OCI-LY1 (cell line): Measurements from ENCODE around the gene NPLOC4.
"Not testable (repeated sequence)": the region's sequence is repeated elsewhere in the genome, so short reads cannot be mapped to it uniquely, and the experiment has no call there.

Experiments used
- H2AFZ ChIP-seq: fragments of 200-600 bp; sonication (generic), shearing (Covaris generic); 2 replicates; pipeline ENCODE4 v1.6.0; 2014; ENCODE audit warnings: antibody characterized with exemption, mild to moderate bottlenecking, low read length
- H3F3A ChIP-seq: fragments of 200-600 bp; sonication (generic), shearing (Covaris generic); 2 replicates; pipeline ENCODE4 v1.6.0; 2014; ENCODE audit warnings: mild to moderate bottlenecking, antibody characterized with exemption, low read length, moderate library complexity; ENCODE audit not compliant: insufficient read depth
- H3K27ac ChIP-seq: fragments of 200-600 bp; sonication (generic); 2 replicates; pipeline ENCODE4 v1.5.1; 2014; ENCODE audit warnings: low read length, mixed run types, mild to moderate bottlenecking, low read depth; ENCODE audit not compliant: poor library complexity, severe bottlenecking
- H3K27me3 ChIP-seq: fragments of 200-600 bp; sonication (generic); 2 replicates; pipeline ENCODE4 v1.6.0; 2014; ENCODE audit warnings: antibody characterized with exemption, mild to moderate bottlenecking, low read length, moderate library complexity; ENCODE audit not compliant: insufficient read depth
- H3K36me3 ChIP-seq: fragments of 200-600 bp; sonication (generic); 2 replicates; pipeline ENCODE4 v1.6.1; 2014; ENCODE audit warnings: mild to moderate bottlenecking, antibody characterized with exemption, low read length, moderate library complexity, mixed read lengths; ENCODE audit not compliant: insufficient read depth
- H3K4me1 ChIP-seq: fragments of 200-600 bp; sonication (generic); 2 replicates; pipeline ENCODE4 v1.5.1; 2014; ENCODE audit warnings: mild to moderate bottlenecking, low read length, moderate library complexity; ENCODE audit not compliant: insufficient read depth, severe bottlenecking
- H3K4me2 ChIP-seq: fragments of 200-600 bp; sonication (generic), shearing (Covaris generic); 2 replicates; pipeline ENCODE4 v1.6.1; 2014; ENCODE audit warnings: low read length
- H3K4me3 ChIP-seq: fragments of 200-600 bp; sonication (generic); 2 replicates; pipeline ENCODE4 v1.5.1; 2014; ENCODE audit warnings: low read length, low read depth, mild to moderate bottlenecking, mixed read lengths; ENCODE audit not compliant: poor library complexity, severe bottlenecking
- H3K79me2 ChIP-seq: fragments of 200-600 bp; shearing (Covaris generic); 2 replicates; pipeline ENCODE4 v1.6.1; 2016; ENCODE audit warnings: mixed run types, low read length, mixed read lengths; ENCODE audit not compliant: insufficient read depth
- H3K9ac ChIP-seq: fragments of 200-600 bp; sonication (generic), shearing (Covaris generic); 2 replicates; pipeline ENCODE4 v1.6.1; 2014; ENCODE audit warnings: mild to moderate bottlenecking, low read length, mixed read lengths
- H3K9me2 ChIP-seq: fragments of 200-600 bp; sonication (generic), shearing (Covaris generic); 2 replicates; pipeline ENCODE4 v1.6.1; 2014; ENCODE audit warnings: low read depth, mild to moderate bottlenecking, low read length, mixed read lengths
- H3K9me3 ChIP-seq: fragments of 200-600 bp; shearing (Covaris generic); 2 replicates; pipeline ENCODE4 v1.6.1; 2014; ENCODE audit warnings: low read length, mixed read lengths
- H4K20me1 ChIP-seq: fragments of 200-600 bp; sonication (generic), shearing (Covaris generic); 2 replicates; pipeline ENCODE4 v1.6.0; 2016; ENCODE audit warnings: mild to moderate bottlenecking, low read length; ENCODE audit not compliant: insufficient read depth
- CTCF ChIP-seq: fragments of 200-600 bp; sonication (generic), shearing (Covaris generic); IDR thresholded peaks from 2 replicates; pipeline ENCODE4 v1.5.1; 2017; ENCODE audit warnings: mild to moderate bottlenecking, antibody characterized with exemption, low read length, moderate library complexity, mixed read lengths
- EZH2 ChIP-seq: fragments of 200-600 bp; sonication (generic), shearing (Covaris generic); IDR thresholded peaks from 2 replicates; pipeline ENCODE4 v1.8.0; 2017; ENCODE audit warnings: borderline replicate concordance, mixed run types, mild to moderate bottlenecking, antibody characterized with exemption, low read length, moderate library complexity, mixed read lengths

NPLOC4 gene

GRCh38 chr17:81533339-81534141 lies 103.4 kb downstream of the NPLOC4 start:
- Histone ChIP-seq H3K9me3 (no peaks in the 10 kb centered on the region), H3K27me3 (peaks cover 9% of the 10 kb centered on the region; the same call in 1 of the 2 replicates), H3K4me2 (no peak overlapping the region), H3K27ac (no peak overlapping the region), H3K36me3 (peaks cover 4% of the 10 kb centered on the region; the same call in 1 of the 2 replicates), H3K9me2 (no peaks in the 10 kb centered on the region), H2AFZ (no peak overlapping the region), H3K4me3 (no peak overlapping the region), H4K20me1 (no peaks in the 10 kb centered on the region), H3K9ac (no peak overlapping the region), H3K79me2 (no peaks in the 10 kb centered on the region), H3K4me1 (peaks cover 4% of the 10 kb centered on the region), H3F3A (no peaks in the 10 kb centered on the region)
- TF ChIP-seq CTCF (no peak), EZH2 (no peak)

GRCh38 chr17:81532490-81533287 lies 104.2 kb downstream of the NPLOC4 start:
- H2AFZ ChIP-seq = no peak overlapping the region
- H3K9ac ChIP-seq = no peak overlapping the region
- H3K4me3 ChIP-seq = no peak overlapping the region
- no peaks in the 10 kb centered on the region for H3K79me2 ChIP-seq
- peaks cover 4% of the 10 kb centered on the region for H3K4me1 ChIP-seq
- H3F3A ChIP-seq = no peaks in the 10 kb centered on the region
- H4K20me1 ChIP-seq = no peaks in the 10 kb centered on the region
- peaks cover 10% of the 10 kb centered on the region; the same call in 1 of the 2 replicates for H3K27me3 ChIP-seq
- no peaks in the 10 kb centered on the region for H3K36me3 ChIP-seq
- H3K4me2 ChIP-seq = no peak overlapping the region
- no peaks in the 10 kb centered on the region for H3K9me3 ChIP-seq
- no peaks in the 10 kb centered on the region for H3K9me2 ChIP-seq
- no peak overlapping the region for H3K27ac ChIP-seq
- no peak for TF ChIP-seq EZH2
- no peak for TF ChIP-seq CTCF

- H3K27me3 ChIP-seq = peaks cover 17% of the 10 kb centered on the region; the same call in 1 of the 2 replicates
- H3K4me3 ChIP-seq, H3K4me1 ChIP-seq, H3K9me3 ChIP-seq, H4K20me1 ChIP-seq, H3K9ac ChIP-seq, H3K9me2 ChIP-seq, H3K36me3 ChIP-seq, H3K27ac ChIP-seq, H3F3A ChIP-seq, H3K79me2 ChIP-seq, H2AFZ ChIP-seq, H3K4me2 ChIP-seq: not testable (repeated sequence)
These were observed 104.9 kb downstream of the NPLOC4 start for GRCh38 chr17:81531998-81532404.

- H3K4me2 ChIP-seq = not testable (repeated sequence)
These were observed 105.9 kb downstream of the NPLOC4 start for GRCh38 chr17:81531013-81531412.

More at GRCh38 chr17:81531013-81531412, 105.9 kb downstream of the NPLOC4 start:
- H3K27ac ChIP-seq, H4K20me1 ChIP-seq, H3K4me1 ChIP-seq, H3K36me3 ChIP-seq, H3K4me3 ChIP-seq, H3K9ac ChIP-seq, H2AFZ ChIP-seq, H3F3A ChIP-seq, H3K9me2 ChIP-seq, H3K79me2 ChIP-seq, H3K9me3 ChIP-seq: not testable (repeated sequence)
- H3K27me3 ChIP-seq = peaks cover 21% of the 10 kb centered on the region; the same call in 1 of the 2 replicates
